ENCODE measurements around the gene HCAR2. TPM values are rescaled to one million over a fixed set of nuclear protein-coding genes. Genes with fewer than 3 reads are reported as not detected.

The HCAR2 gene
- total and polyA plus RNA-seq, 2 of the 13 experiments (the other 11 are each of a cell fraction or from before 2014, with no cell fraction given): 0.09 to 5.6 TPM

GRCh38 chr12:122743895-122744525, 40.9 kb upstream of the HCAR2 start (continued):
- TF ChIP-seq ZNF251 (CRISPR knock-in tag; IDR thresholded peaks at IDR 0.05): no peak
- no peak for TF ChIP-seq ZNF280B (CRISPR knock-in tag; IDR thresholded peaks at IDR 0.05; ENCODE audit: borderline replicate concordance)
- TF ChIP-seq, protein P1, sequence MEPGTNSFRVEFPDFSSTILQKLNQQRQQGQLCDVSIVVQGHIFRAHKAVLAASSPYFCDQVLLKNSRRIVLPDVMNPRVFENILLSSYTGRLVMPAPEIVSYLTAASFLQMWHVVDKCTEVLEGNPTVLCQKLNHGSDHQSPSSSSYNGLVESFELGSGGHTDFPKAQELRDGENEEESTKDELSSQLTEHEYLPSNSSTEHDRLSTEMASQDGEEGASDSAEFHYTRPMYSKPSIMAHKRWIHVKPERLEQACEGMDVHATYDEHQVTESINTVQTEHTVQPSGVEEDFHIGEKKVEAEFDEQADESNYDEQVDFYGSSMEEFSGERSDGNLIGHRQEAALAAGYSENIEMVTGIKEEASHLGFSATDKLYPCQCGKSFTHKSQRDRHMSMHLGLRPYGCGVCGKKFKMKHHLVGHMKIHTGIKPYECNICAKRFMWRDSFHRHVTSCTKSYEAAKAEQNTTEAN (CRISPR knock-in tag; conservative IDR thresholded peaks at IDR 0.05): no peak
- no peak for TF ChIP-seq KLF6 (CRISPR knock-in tag; IDR thresholded peaks at IDR 0.05)

DNA sequence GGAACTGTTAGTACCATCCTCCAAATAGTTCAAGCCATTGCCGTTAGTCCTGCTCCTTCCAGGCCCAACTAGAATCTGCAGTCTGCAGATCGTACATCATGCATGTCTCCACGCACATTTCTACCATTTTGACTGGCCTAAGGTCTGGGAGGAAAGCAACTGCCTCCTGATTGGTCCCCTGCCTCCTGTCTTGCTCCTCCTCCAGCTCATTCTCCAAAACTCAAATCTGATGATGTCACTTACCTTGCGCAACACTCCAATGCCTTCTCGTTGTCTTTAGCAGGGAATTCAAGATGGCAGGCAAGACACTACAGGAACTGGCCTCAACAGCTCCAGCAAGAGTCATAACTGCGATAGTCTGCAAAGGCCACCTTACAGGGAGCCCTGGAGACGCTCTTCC, 37.2 kb upstream of the HCAR2 start:
- H4K20me1 ChIP-seq (ENCODE audit: insufficient read depth, low read length): no peaks in the 10 kb centered on the region
- no peak for DNase-seq (ENCODE audit: low spot score)
- H3K4me1 ChIP-seq (ENCODE audit: insufficient read depth, low read length): peaks cover 31% of the 10 kb centered on the region
- H2AFZ ChIP-seq (ENCODE audit: low read length): no peak overlapping the region
- TF ChIP-seq, protein P2, sequence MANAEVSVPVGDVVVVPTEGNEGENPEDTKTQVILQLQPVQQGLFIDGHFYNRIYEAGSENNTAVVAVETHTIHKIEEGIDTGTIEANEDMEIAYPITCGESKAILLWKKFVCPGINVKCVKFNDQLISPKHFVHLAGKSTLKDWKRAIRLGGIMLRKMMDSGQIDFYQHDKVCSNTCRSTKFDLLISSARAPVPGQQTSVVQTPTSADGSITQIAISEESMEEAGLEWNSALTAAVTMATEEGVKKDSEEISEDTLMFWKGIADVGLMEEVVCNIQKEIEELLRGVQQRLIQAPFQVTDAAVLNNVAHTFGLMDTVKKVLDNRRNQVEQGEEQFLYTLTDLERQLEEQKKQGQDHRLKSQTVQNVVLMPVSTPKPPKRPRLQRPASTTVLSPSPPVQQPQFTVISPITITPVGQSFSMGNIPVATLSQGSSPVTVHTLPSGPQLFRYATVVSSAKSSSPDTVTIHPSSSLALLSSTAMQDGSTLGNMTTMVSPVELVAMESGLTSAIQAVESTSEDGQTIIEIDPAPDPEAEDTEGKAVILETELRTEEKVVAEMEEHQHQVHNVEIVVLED (CRISPR knock-in tag; IDR thresholded peaks at IDR 0.05; ENCODE audit: borderline replicate concordance): no peak
- TF ChIP-seq CREB1 (IDR thresholded peaks at IDR 0.05) (0 out of 2 replicates have a peak, but pooled peaks have one; percentile 8), CREB1 (CRISPR knock-in tag; IDR thresholded peaks at IDR 0.05) (no peak), CEBPB (IDR thresholded peaks at IDR 0.05; ENCODE audit: borderline replicate concordance, low read depth, low read length) (peak; percentile 81), ATF7 (IDR thresholded peaks at IDR 0.05) (peak; percentile 24; the same call in 1 of the 2 replicates), ATF7 (CRISPR knock-in tag; IDR thresholded peaks at IDR 0.05) (no peak), ZNF644 (CRISPR knock-in tag; IDR thresholded peaks at IDR 0.05; ENCODE audit: low read depth) (peak; percentile 51; the same call in 1 of the 2 replicates), ZNF232 (CRISPR knock-in tag; IDR thresholded peaks at IDR 0.05; ENCODE audit: borderline replicate concordance) (no peak)
- no peak for FAIRE-seq
- no peaks in the 10 kb centered on the region for H3K9me3 ChIP-seq (ENCODE audit: low read length)
- H3K36me3 ChIP-seq (replicated peaks in 1 of 2; ENCODE audit: control insufficient read depth in 1 of 2, insufficient read depth in 2 of 2, low read length in 2 of 2): no peaks in the 10 kb centered on the region
- CTCF ChIA-PET (ENCODE audit: low intra/inter-chr PET ratio, low total read pairs): no interaction called here
- intact Hi-C loops (cut with micrococcal nuclease; ENCODE audit: unreplicated experiment): no loop called here
- POLR2A ChIA-PET: no interaction called here
- no peak overlapping the region for H3K4me3 ChIP-seq (replicated peaks in 1 of 3; ENCODE audit: insufficient read depth in 1 of 3, low read depth in 2 of 3, low read length in 3 of 3)
- 70% methylated on average over 7 of the region's 7 CpGs for WGBS (ENCODE audit: low lambda C conversion rate)
- no peak for ATAC-seq
- in situ Hi-C loops (cut with HindIII; ENCODE audit: extremely low pct_ligation_motif_present, low pct_unique_long_range_greater_than_20kb): no loop called here
- no peak overlapping the region for H3K9ac ChIP-seq (ENCODE audit: insufficient read depth, low read depth, low read length)
- no peaks in the 10 kb centered on the region for H3K79me2 ChIP-seq (ENCODE audit: insufficient read depth, low read length)
- no peaks in the 10 kb centered on the region; a peak in 2 of 5 replicates for H3K27me3 ChIP-seq (ENCODE audit: control insufficient read depth in 1 of 2, insufficient read depth in 2 of 2, low read length in 2 of 2)
- BruUV-seq (replicated peaks): no TSS peak
- no peak overlapping the region for H3K27ac ChIP-seq (ENCODE audit: extremely low read length, insufficient read depth, low read length)
- no peak overlapping the region for H3K4me2 ChIP-seq (ENCODE audit: low read depth, low read length)
